Heart left ventricle (tissue), 16 donors: Measurements from ENCODE around the gene CYP20A1. TPM values are rescaled to one million over a fixed set of nuclear protein-coding genes. Genes with fewer than 3 reads are reported as not detected.

Experiments used
- ATAC-seq, 4 donors: fragments of 200-7000 bp; cut with Tn5 transposase; one replicate each; pipeline ENCODE4 v1.9.1; 2020 to 2022; ENCODE audit warnings: moderate library complexity in 4 of 4, mild to moderate bottlenecking in 3 of 4, moderate number of reproducible peaks in 1 of 4
- DNase-seq, 5 donors: peaks; one replicate each; pipeline ENCODE4 v3.0.0-alpha.2; 2020
- H3K27ac ChIP-seq, 12 donors: fragments of 200-600 bp; sonication (generic) in 4 of 12; one replicate each; pipeline versions ENCODE4 v1.5.0 to v1.8.0; 2016 to 2022; ENCODE audit warnings: mild to moderate bottlenecking in 2 of 12
- H3K27me3 ChIP-seq, 9 donors: fragments of 200-600 bp; sonication (generic) in 2 of 9; one replicate each; pipeline versions ENCODE4 v1.5.1 to v1.8.0; 2016 to 2022; ENCODE audit warnings: mild to moderate bottlenecking in 3 of 9
- H3K36me3 ChIP-seq, 9 donors: fragments of 200-600 bp; sonication (generic) in 2 of 9; one replicate each; pipeline versions ENCODE4 v1.5.0 to v1.8.0; 2018 to 2022; ENCODE audit warnings: mild to moderate bottlenecking in 2 of 9
- H3K4me1 ChIP-seq, 12 donors: fragments of 200-600 bp; sonication (generic) in 4 of 12; one replicate each; pipeline versions ENCODE4 v1.5.0 to v1.8.0; 2016 to 2022; ENCODE audit warnings: mild to moderate bottlenecking in 3 of 12
- H3K4me3 ChIP-seq, 12 donors: fragments of 200-600 bp; sonication (generic) in 4 of 12; one replicate each; pipeline versions ENCODE4 v1.5.0 to v1.8.0; 2017 to 2022; ENCODE audit warnings: mild to moderate bottlenecking in 9 of 12, moderate library complexity in 4 of 12
- H3K9me3 ChIP-seq, 12 donors: fragments of 200-600 bp; sonication (generic) in 4 of 12; one replicate each; pipeline versions ENCODE4 v1.5.0 to v1.8.0; 2016 to 2022; ENCODE audit warnings: mild to moderate bottlenecking in 1 of 12
- POLR2A ChIP-seq, 2 donors: fragments of 450-650 bp; IDR thresholded peaks; one replicate each; pipeline ENCODE4 v1.6.1; 2017; ENCODE audit warnings: antibody characterized with exemption in 2 of 2, mild to moderate bottlenecking in 2 of 2, moderate library complexity in 2 of 2
- WGBS, 4 donors: extraction: QIAGEN DNeasy Blood & Tissue Kit in 2 of 4; methylation state at CpG; one replicate each; pipeline versions ENCODE4 v1.1.5 to v1.1.7; 2013 to 2018; 5-methylcytosine and 5-hydroxymethylcytosine counted together
- intact Hi-C, 10 donors: fragments of 100-400 bp; cut with DNase I; formaldehyde crosslinking; loops; one replicate each; pipeline versions ENCODE4 v1.11.1 to v1.14.2; 2022
- polyA plus RNA-seq, 2 donors: library from polyadenylated mRNA; stranded (reverse); fragments of 200-250 nt; gene quantifications; one replicate each; pipeline ENCODE4 v1.2.3, GENCODE V29; 2013
- total RNA-seq, 9 donors: library from RNA; depleted of rRNA in 2 of 9; stranded (reverse); fragments of >200 nt in 2 of 9; fragmentation: NEBNext Ultra II Directional in 3 of 9; extraction: Animal tissue kit (Norgen Biotek cat#: 25700) in 3 of 9; gene quantifications; one replicate each; pipeline versions ENCODE4 v1.1.0 to v1.2.4, GENCODE V29; 2016 to 2023
- TF ChIP-seq, protein P1 (sequence below), 12 donors: fragments of 200-600 bp; sonication (generic) in 4 of 12; IDR thresholded peaks; one replicate each; pipeline versions ENCODE4 v1.5.0 to v1.8.0; 2018 to 2022; ENCODE audit warnings: antibody characterized with exemption in 12 of 12, mild to moderate bottlenecking in 5 of 12
- donor health status: ischemic (EF 13 %, LVEDD 7.1; RV severe dilation, severe dysfunction).
- donor health status: healthy with polysubstance abuse.
- donor health status: DM: no; HTN: yes; CAD: no.
- donor health status: DM: no; HTN: no; CAD: no.
- donor health status: ischemic (EF 25% LVEDD 6.9; RV normal size, moderate dysfunction).
- donor health status: ischemic (EF 25% LVEDD 5.7; RV mildly dilated, moderate dysfunction).
- donor health status: healthy.
- donor health status: DM: yes; HTN: yes; CAD: no.
- donor health status: ischemic (EF 35%, LVEDD 5.7; RV mildly dilated, moderate dysfunction).
- donor health status: nonischemic (EF 11% LVEDD 7.7; RV severe dilation, severe dysfunction).
- donor health status: DM: yes; HTN: yes; CAD: no.
- donor health status: PGD.
- donor health status: ischemic (EF 29% LVEDD 5.4; RV normal size, mild dysfunction).
- donor health status: nonischemic (EF 23%, LVEDD 6.1; RV moderate dilation, normal function).

Gene CYP20A1
- total and polyA plus RNA-seq, 11 donors = 5.9 to 18.8 (median 13.8) TPM

DNA sequence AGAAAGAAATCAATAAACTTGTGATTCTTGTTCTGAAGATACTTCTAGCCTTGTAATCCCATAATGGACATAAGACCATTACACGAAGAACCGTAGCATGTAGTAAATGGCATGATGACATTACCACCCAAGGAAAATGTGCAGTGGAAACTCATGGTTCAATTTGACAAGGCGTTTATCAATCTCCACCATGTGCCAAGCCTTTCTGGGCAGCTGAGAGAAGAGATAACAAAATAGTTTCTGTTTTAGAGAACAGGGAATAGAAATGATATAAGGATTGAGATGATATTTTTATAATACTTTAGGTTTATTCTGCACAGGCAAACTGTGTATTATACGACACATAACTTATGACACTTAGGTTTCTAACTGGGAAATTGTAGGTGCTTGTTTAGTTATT lies 108.6 kb downstream of the CYP20A1 start:
- intact Hi-C loops = loop anchor here in 1 of 10 donors (10.0 kb wide), 1 partner anchor 57 kb away; no protein-coding TSS in a partner anchor
- 47 to 62% (median 54%) methylated on average over 4 of the region's 4 CpGs for WGBS, 4 donors
- TF ChIP-seq, protein P1, sequence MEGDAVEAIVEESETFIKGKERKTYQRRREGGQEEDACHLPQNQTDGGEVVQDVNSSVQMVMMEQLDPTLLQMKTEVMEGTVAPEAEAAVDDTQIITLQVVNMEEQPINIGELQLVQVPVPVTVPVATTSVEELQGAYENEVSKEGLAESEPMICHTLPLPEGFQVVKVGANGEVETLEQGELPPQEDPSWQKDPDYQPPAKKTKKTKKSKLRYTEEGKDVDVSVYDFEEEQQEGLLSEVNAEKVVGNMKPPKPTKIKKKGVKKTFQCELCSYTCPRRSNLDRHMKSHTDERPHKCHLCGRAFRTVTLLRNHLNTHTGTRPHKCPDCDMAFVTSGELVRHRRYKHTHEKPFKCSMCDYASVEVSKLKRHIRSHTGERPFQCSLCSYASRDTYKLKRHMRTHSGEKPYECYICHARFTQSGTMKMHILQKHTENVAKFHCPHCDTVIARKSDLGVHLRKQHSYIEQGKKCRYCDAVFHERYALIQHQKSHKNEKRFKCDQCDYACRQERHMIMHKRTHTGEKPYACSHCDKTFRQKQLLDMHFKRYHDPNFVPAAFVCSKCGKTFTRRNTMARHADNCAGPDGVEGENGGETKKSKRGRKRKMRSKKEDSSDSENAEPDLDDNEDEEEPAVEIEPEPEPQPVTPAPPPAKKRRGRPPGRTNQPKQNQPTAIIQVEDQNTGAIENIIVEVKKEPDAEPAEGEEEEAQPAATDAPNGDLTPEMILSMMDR (IDR thresholded peaks at IDR 0.05) = no peak
- Histone ChIP-seq H3K27ac (peak overlapping the region in 6 of 12 donors; percentile 7 to 49 (median 35)), H3K36me3 (peaks cover 0 to 22% (median 3%) of the 10 kb centered on the region in 9 donors), H3K4me3 (no peak overlapping the region), H3K4me1 (peaks cover 0 to 21% (median 5%) of the 10 kb centered on the region in 12 donors), H3K27me3 (no peaks in the 10 kb centered on the region), H3K9me3 (no peaks in the 10 kb centered on the region)
- peak in 3 of 4 donors; percentile 49 to 68 (median 50) for ATAC-seq
- DNase-seq = no peak

DNA sequence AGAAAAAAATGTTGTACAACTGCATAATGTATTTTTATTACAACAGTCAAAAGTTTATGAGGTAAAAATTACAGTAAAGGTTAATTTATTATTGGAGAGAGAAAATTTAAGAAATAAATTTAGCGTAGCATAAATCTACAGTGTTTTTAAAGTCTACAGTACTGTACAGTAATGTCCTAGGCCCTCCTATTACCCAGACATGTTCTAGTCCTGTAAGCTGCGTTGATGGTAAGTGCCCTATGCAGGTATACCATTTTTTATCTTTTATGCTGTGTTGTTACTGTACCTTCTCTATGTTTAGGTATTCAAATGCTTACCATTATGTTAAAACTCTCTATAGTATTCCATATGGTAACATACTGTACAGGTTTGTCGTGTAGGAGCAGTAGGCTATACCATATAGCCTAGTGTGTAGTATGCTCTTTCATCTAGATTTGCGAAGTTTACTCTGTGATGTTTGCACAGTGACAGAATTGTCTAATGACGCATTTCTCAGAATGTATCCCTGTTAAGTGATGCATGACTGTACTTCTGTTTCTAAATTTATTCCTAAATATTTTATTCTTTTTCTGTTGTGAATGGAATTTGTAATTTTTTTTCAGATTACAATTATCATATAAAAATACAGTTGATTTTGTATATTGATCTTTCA lies 113.9 kb downstream of the CYP20A1 start:
- Histone ChIP-seq H3K27ac (no peak overlapping the region), H3K27me3 (no peaks in the 10 kb centered on the region), H3K4me3 (no peak overlapping the region), H3K4me1 (peaks cover 0 to 25% (median 3%) of the 10 kb centered on the region in 12 donors), H3K36me3 (peaks cover 0 to 17% (median 0%) of the 10 kb centered on the region in 9 donors), H3K9me3 (no peaks in the 10 kb centered on the region)
- DNase-seq (no peak), ATAC-seq (peak in 1 of 4 donors; percentile 36)
- intact Hi-C loops = no loop called here
- TF ChIP-seq, protein P1 (IDR thresholded peaks at IDR 0.05) = no peak
- TF ChIP-seq POLR2A (IDR thresholded peaks at IDR 0.05) = no peak
- WGBS, 4 donors = 89 to 92% (median 90%) methylated on average over 5 of the region's 5 CpGs

DNA sequence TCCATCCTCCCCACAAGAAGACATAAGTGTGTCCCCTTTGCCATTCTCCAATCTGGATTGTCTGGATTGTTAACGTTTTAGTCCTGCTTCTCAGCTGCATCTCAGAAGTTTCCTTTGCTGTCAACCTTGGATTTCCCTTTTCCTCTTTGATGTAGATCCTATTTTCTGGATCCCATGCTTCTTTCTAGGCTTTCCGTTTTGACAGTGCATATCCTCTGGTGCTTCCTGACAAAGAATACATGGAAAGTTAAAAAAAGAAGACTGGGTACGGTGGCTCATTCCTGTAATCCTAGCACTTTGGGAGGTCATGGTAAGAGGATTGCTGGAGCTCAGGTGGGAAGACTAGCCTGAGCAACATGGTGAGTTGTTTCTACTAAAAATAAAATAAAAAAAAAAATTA lies 116.1 kb downstream of the CYP20A1 start:
- H3K36me3 ChIP-seq = peaks cover 0 to 11% (median 0%) of the 10 kb centered on the region in 9 donors
- no peaks in the 10 kb centered on the region for H3K27me3 ChIP-seq
- H3K4me1 ChIP-seq = peaks cover 0 to 17% (median 0%) of the 10 kb centered on the region in 12 donors
- TF ChIP-seq, protein P1 (IDR thresholded peaks at IDR 0.05) = no peak
- TF ChIP-seq POLR2A (IDR thresholded peaks at IDR 0.05) = no peak
- no peak for ATAC-seq
- H3K9me3 ChIP-seq = no peaks in the 10 kb centered on the region
- no peak for DNase-seq
- no peak overlapping the region for H3K4me3 ChIP-seq
- no peak overlapping the region for H3K27ac ChIP-seq
- intact Hi-C loops = no loop called here
- WGBS, 4 donors = 54 to 64% (median 61%) methylated on average over 3 of the region's 3 CpGs

Other genes starting within 250 kb of the CYP20A1 start
- 10 to 100 TPM; 14.7 to 26.9 (median 18.9) TPM for gene NBEAL1, start 224.1 kb upstream of the CYP20A1 start, total RNA-seq
- 1 to 10 TPM; 3.1 to 3.5 TPM for gene NBEAL1, start 224.1 kb upstream of the CYP20A1 start, polyA plus RNA-seq
- gene ABI2, start 89.4 kb downstream of the CYP20A1 start, total RNA-seq = 10 to 100 TPM; 35.4 to 78.8 (median 53.5) TPM
- 10 to 100 TPM; 17.4 to 33.9 TPM for gene ABI2, start 89.4 kb downstream of the CYP20A1 start, polyA plus RNA-seq